Measurements from ENCODE around the gene ARID1A.

DNA sequence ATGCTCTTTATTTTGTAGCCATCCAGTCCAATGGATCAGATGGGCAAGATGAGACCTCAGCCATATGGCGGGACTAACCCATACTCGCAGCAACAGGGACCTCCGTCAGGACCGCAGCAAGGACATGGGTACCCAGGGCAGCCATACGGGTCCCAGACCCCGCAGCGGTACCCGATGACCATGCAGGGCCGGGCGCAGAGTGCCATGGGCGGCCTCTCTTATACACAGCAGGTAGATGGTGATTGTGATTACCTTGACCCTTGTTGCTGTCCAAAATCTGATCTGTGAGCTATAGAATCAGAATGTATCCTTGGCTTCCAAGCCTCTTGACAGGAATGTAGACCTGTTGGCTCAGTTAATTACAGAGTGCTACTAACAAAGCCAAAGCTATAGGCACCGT lies 33.8 kb downstream of the ARID1A start:
- TF ChIP-seq, protein P1, sequence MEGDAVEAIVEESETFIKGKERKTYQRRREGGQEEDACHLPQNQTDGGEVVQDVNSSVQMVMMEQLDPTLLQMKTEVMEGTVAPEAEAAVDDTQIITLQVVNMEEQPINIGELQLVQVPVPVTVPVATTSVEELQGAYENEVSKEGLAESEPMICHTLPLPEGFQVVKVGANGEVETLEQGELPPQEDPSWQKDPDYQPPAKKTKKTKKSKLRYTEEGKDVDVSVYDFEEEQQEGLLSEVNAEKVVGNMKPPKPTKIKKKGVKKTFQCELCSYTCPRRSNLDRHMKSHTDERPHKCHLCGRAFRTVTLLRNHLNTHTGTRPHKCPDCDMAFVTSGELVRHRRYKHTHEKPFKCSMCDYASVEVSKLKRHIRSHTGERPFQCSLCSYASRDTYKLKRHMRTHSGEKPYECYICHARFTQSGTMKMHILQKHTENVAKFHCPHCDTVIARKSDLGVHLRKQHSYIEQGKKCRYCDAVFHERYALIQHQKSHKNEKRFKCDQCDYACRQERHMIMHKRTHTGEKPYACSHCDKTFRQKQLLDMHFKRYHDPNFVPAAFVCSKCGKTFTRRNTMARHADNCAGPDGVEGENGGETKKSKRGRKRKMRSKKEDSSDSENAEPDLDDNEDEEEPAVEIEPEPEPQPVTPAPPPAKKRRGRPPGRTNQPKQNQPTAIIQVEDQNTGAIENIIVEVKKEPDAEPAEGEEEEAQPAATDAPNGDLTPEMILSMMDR (IDR thresholded peaks at IDR 0.05), result no peak
- TF ChIP-seq POLR2A (IDR thresholded peaks at IDR 0.05), result no peak

Data from thyroid gland (tissue), 4 donors.